Endothelial cell of umbilical vein (primary cell): Measurements from ENCODE around the gene LCN6. TPM values are rescaled to one million over a fixed set of nuclear protein-coding genes. Genes with fewer than 3 reads are reported as not detected.

Source experiments
- BruUV-seq: library from RNA; stranded (reverse); fragments of 400-500 nt; replicated peaks from 2 replicates; lab custom pipeline; 2021; lab: Mats Ljungman, UMichigan
- CTCF ChIA-PET: fragments of 300-600, 350-600 bp; sonication (Branson Sonifier 250); formaldehyde crosslinking; loops from one replicate; lab custom pipeline; 2021; ENCODE audit warnings: antibody characterized with exemption, inconsistent platforms; lab: Charles Lee
- POLR2A ChIA-PET: fragments of 300-600, 350-600 bp; sonication (Branson Sonifier 250); formaldehyde crosslinking; loops from one replicate; lab custom pipeline; 2021; ENCODE audit warnings: antibody characterized with exemption, inconsistent platforms; lab: Charles Lee
- DNase-seq: peaks from one replicate; pipeline ENCODE4 v3.0.0-alpha.2; 2011; ENCODE audit warnings: low read depth, low spot score
- FAIRE-seq: peaks from 2 replicates; lab custom pipeline; 2011; peaks lifted over from hg19 to GRCh38; lab: Jason Lieb, UNC
- H2AFZ ChIP-seq: 2 replicates; pipeline ENCODE4 v1.6.0; 2012; ENCODE audit warnings: low read depth, low read length, control low read depth, inconsistent platforms
- H3K27ac ChIP-seq: 2 replicates; pipeline ENCODE4 v1.5.1; 2011; ENCODE audit warnings: low read depth, mild to moderate bottlenecking, control low read depth, low read length, moderate library complexity; ENCODE audit not compliant: insufficient read depth
- H3K27me3 ChIP-seq, 2 experiments: 2 replicates each; pipeline versions ENCODE4 v1.6.0 to v1.6.1; 2011; ENCODE audit warnings: low read length in 2 of 2, mixed read lengths in 1 of 2; ENCODE audit not compliant: control insufficient read depth in 2 of 2, insufficient read depth in 2 of 2
- H3K36me3 ChIP-seq, 2 experiments: 2 replicates in 1 of 2; 3 replicates in 1 of 2; pipeline ENCODE4 v1.5.1; 2011; ENCODE audit warnings: low read length in 2 of 2, mild to moderate bottlenecking in 1 of 2, moderate library complexity in 1 of 2; ENCODE audit not compliant: control insufficient read depth in 2 of 2, insufficient read depth in 2 of 2; ENCODE audit errors: extremely low read depth in 1 of 2
- H3K4me1 ChIP-seq: 3 replicates; pipeline ENCODE4 v1.5.1; 2011; ENCODE audit warnings: mild to moderate bottlenecking, low read length; ENCODE audit not compliant: control insufficient read depth, insufficient read depth; ENCODE audit errors: extremely low read depth
- H3K4me2 ChIP-seq: 2 replicates; pipeline ENCODE4 v1.6.1; 2011; ENCODE audit warnings: low read length, control low read depth, mixed read lengths; ENCODE audit not compliant: insufficient read depth
- H3K4me3 ChIP-seq, 3 experiments: fragments of 200-600 bp in 1 of 3; sonication (generic), shearing (Covaris generic) in 1 of 3; replicated peaks in 1 of 3; 2 replicates each; pipeline ENCODE4 v1.5.1; 2011 to 2016; ENCODE audit warnings: control low read depth in 3 of 3, low read length in 3 of 3, mild to moderate bottlenecking in 2 of 3, inconsistent platforms in 1 of 3, low read depth in 1 of 3, moderate library complexity in 1 of 3; ENCODE audit not compliant: insufficient read depth in 1 of 3
- H3K79me2 ChIP-seq: 2 replicates; pipeline ENCODE4 v1.6.0; 2012; ENCODE audit warnings: low read length, inconsistent platforms; ENCODE audit not compliant: control insufficient read depth, insufficient read depth
- H3K9ac ChIP-seq: replicated peaks from 2 replicates; pipeline ENCODE3; 2011; ENCODE audit warnings: low read length, control low read depth; ENCODE audit not compliant: insufficient read depth; ENCODE audit errors: extremely low read depth
- H3K9me1 ChIP-seq: replicated peaks from 3 replicates; pipeline ENCODE4 v1.6.0; 2011; ENCODE audit warnings: mild to moderate bottlenecking, low read length; ENCODE audit not compliant: control insufficient read depth, insufficient read depth; ENCODE audit errors: extremely low read depth
- H3K9me3 ChIP-seq: replicated peaks from 2 replicates; pipeline ENCODE4 v1.5.1; 2012; ENCODE audit warnings: low read length, inconsistent platforms; ENCODE audit not compliant: control insufficient read depth, insufficient read depth
- H4K20me1 ChIP-seq: replicated peaks from 2 replicates; pipeline ENCODE3; 2011; ENCODE audit warnings: mild to moderate bottlenecking, low read length; ENCODE audit not compliant: control insufficient read depth, insufficient read depth; ENCODE audit errors: extremely low read depth
- CTCF ChIP-seq, 2 donors: IDR thresholded peaks; 1 replicate in 1 of 2; 2 replicates in 1 of 2; pipeline ENCODE4 v1.5.1; 2011; ENCODE audit warnings: low read length in 2 of 2, mild to moderate bottlenecking in 2 of 2, moderate library complexity in 2 of 2, control low read depth in 1 of 2, inconsistent platforms in 1 of 2, low read depth in 1 of 2; ENCODE audit not compliant: insufficient read depth in 1 of 2; ENCODE audit errors: extremely low read depth in 1 of 2
- EZH2 ChIP-seq: IDR thresholded peaks from 2 replicates; pipeline ENCODE4 v1.6.1; 2012; ENCODE audit warnings: borderline replicate concordance, low read depth, mild to moderate bottlenecking, moderate library complexity, low read length, inconsistent platforms; ENCODE audit not compliant: severe bottlenecking
- FOS ChIP-seq: IDR thresholded peaks from 2 replicates; pipeline ENCODE4 v1.6.1; 2011; ENCODE audit warnings: mild to moderate bottlenecking, low read length, moderate library complexity, borderline replicate concordance; ENCODE audit not compliant: insufficient read depth
- GATA2 ChIP-seq: IDR thresholded peaks from 2 replicates; pipeline ENCODE4 v1.7.0; 2011; ENCODE audit warnings: low read depth, mild to moderate bottlenecking, moderate library complexity, mixed read lengths, low read length; ENCODE audit not compliant: insufficient read length, insufficient read depth
- JUN ChIP-seq: IDR thresholded peaks from 2 replicates; pipeline ENCODE4 v1.6.1; 2011; ENCODE audit warnings: borderline replicate concordance, low read depth; ENCODE audit not compliant: insufficient read length, insufficient read depth
- MAX ChIP-seq: IDR thresholded peaks from 2 replicates; pipeline ENCODE4 v1.6.1; 2011; ENCODE audit not compliant: insufficient read depth, insufficient read length
- MYC ChIP-seq: IDR thresholded peaks from one replicate; pipeline ENCODE4 v1.6.1; 2011; ENCODE audit warnings: mild to moderate bottlenecking, low read depth, low read length
- POLR2A ChIP-seq: IDR thresholded peaks from 2 replicates; pipeline ENCODE4 v1.6.1; 2012; ENCODE audit warnings: low read depth, mild to moderate bottlenecking, control low read depth, low read length
- POLR2AphosphoS5 ChIP-seq: IDR thresholded peaks from 2 replicates; pipeline ENCODE4 v1.6.1; 2012; ENCODE audit warnings: low read depth, mild to moderate bottlenecking, control low read depth, low read length, moderate library complexity; ENCODE audit not compliant: insufficient read depth
- dilution Hi-C: fragments of 300-500 bp; cut with MboI; formaldehyde crosslinking; loops from one replicate; pipeline ENCODE4 v1.15.0; 2019; ENCODE audit warnings: low sequenced_read_pairs; ENCODE audit not compliant: extremely low pct_ligation_motif_present
- intact Hi-C: fragments of 100-400 bp; cut with micrococcal nuclease; formaldehyde crosslinking; loops from one replicate; pipeline ENCODE4 v1.10.0; 2022
- polyA plus RNA-seq, 4 experiments: library from polyadenylated mRNA; depleted of rRNA in 3 of 4; stranded (reverse) in 3 of 4; unstranded in 1 of 4; fragments of >200 nt; gene quantifications; 2 replicates each; pipeline versions ENCODE4 v1.2.1 to v1.2.3, GENCODE V29; 2011 to 2012; ENCODE audit warnings: missing spikeins in 1 of 4
- total RNA-seq: library from RNA; stranded (reverse); gene quantifications from 2 replicates; pipeline ENCODE4 v1.2.3, GENCODE V29; 2021

Gene LCN6
- total and polyA plus RNA-seq, 2 donors (not counting 3 experiments of a cell fraction or from before 2014, with no cell fraction given), result 0.17 TPM; not detected in 1

GRCh38 chr9:136700304-136700703, 48.0 kb downstream of the LCN6 start:
- no TSS peak for BruUV-seq
- Histone ChIP-seq H3K9me1 (no peaks in the 10 kb centered on the region), H3K79me2 (no peaks in the 10 kb centered on the region), H2AFZ (no peak overlapping the region), H3K36me3 (no peaks in the 10 kb centered on the region), H3K4me2 (no peak overlapping the region), H3K4me3 (no peak overlapping the region), H3K9me3 (no peaks in the 10 kb centered on the region), H3K27ac (no peak overlapping the region), H3K9ac (no peak overlapping the region), H3K27me3 (peaks cover 5 to 6% of the 10 kb centered on the region in 2 experiments), H3K4me1 (no peaks in the 10 kb centered on the region), H4K20me1 (no peaks in the 10 kb centered on the region)
- intact Hi-C loops, result no loop called here
- POLR2A ChIA-PET, result no interaction called here
- DNase-seq (no peak), FAIRE-seq (no peak)
- dilution Hi-C loops, result no loop called here
- no peak for TF ChIP-seq GATA2
- TF ChIP-seq CTCF (IDR thresholded peaks at IDR 0.05; ENCODE audit: extremely low read depth in 1 of 2, insufficient read depth in 1 of 2, low read depth in 1 of 2, low read length in 2 of 2), result no peak
- TF ChIP-seq MYC, result no peak
- no peak for TF ChIP-seq EZH2
- TF ChIP-seq POLR2A, result no peak
- TF ChIP-seq FOS, result no peak
- no peak for TF ChIP-seq JUN
- no peak for TF ChIP-seq MAX
- no peak for TF ChIP-seq POLR2AphosphoS5
- CTCF ChIA-PET, result interaction anchor here (1.2 kb wide), 1 partner anchor 212 kb away, joined by 3 read pairs; no protein-coding TSS in a partner anchor
